GM21717 (cell line): ENCODE results near the gene CNTN1.
"Not testable (repeated sequence)": the region's sequence is repeated elsewhere in the genome, so short reads cannot be mapped to it uniquely, and the experiment has no call there.

Experiments
- ATAC-seq: cut with Tn5 transposase; IDR thresholded peaks from one replicate; pipeline ENCODE4 v1.9.1; 2021; ENCODE audit warnings: mild to moderate bottlenecking, moderate library complexity; ENCODE audit not compliant: unreplicated experiment

CNTN1 gene

GRCh38 chr12:40697566-40698259 is 5.5 kb downstream of the CNTN1 start:
- no peak for ATAC-seq

GRCh38 chr12:40701756-40702155 is 9.5 kb downstream of the CNTN1 start:
- no peak for ATAC-seq

GRCh38 chr12:40711121-40711520 is 18.9 kb downstream of the CNTN1 start:
- no peak for ATAC-seq

- ATAC-seq: no peak
These were observed 22.4 kb downstream of the CNTN1 start for GRCh38 chr12:40714636-40715035.

- no peak for ATAC-seq
These were observed 23.8 kb downstream of the CNTN1 start for GRCh38 chr12:40716037-40716436.

GRCh38 chr12:40717576-40717975 is 25.3 kb downstream of the CNTN1 start:
- ATAC-seq: no peak

GRCh38 chr12:40718878-40719372 is 26.7 kb downstream of the CNTN1 start:
- ATAC-seq: no peak

GRCh38 chr12:40723001-40723400 is 30.8 kb downstream of the CNTN1 start:
- ATAC-seq: no peak

- ATAC-seq: no peak
These were observed 34.1 kb downstream of the CNTN1 start for GRCh38 chr12:40726366-40726765.

- no peak for ATAC-seq
These were observed 35.7 kb downstream of the CNTN1 start for GRCh38 chr12:40727774-40728483.

GRCh38 chr12:40730281-40730680 is 38.0 kb downstream of the CNTN1 start:
- ATAC-seq: no peak

- ATAC-seq: no peak
These were observed 41.6 kb downstream of the CNTN1 start for GRCh38 chr12:40733871-40734270.

- no peak for ATAC-seq
These were observed 42.0 kb downstream of the CNTN1 start for GRCh38 chr12:40734276-40734675.

GRCh38 chr12:40735551-40736230 is 43.5 kb downstream of the CNTN1 start:
- ATAC-seq: no peak

GRCh38 chr12:40737416-40737815 is 45.2 kb downstream of the CNTN1 start:
- ATAC-seq: not testable (repeated sequence)

GRCh38 chr12:40738856-40739255 is 46.6 kb downstream of the CNTN1 start:
- no peak for ATAC-seq

- ATAC-seq: no peak
These were observed 49.8 kb downstream of the CNTN1 start for GRCh38 chr12:40742041-40742440.

GRCh38 chr12:40745386-40745785 is 53.1 kb downstream of the CNTN1 start:
- ATAC-seq: no peak

GRCh38 chr12:40749863-40750262 is 57.6 kb downstream of the CNTN1 start:
- ATAC-seq: no peak

- no peak for ATAC-seq
These were observed 59.8 kb downstream of the CNTN1 start for GRCh38 chr12:40752011-40752410.

- ATAC-seq: no peak
These were observed 68.6 kb downstream of the CNTN1 start for GRCh38 chr12:40760821-40761220.

- ATAC-seq: no peak
These were observed 69.8 kb downstream of the CNTN1 start for GRCh38 chr12:40762072-40762471.
